Loucy (cell line): Measurements from ENCODE around the gene ZNF324B.

Experiments
- H2AFZ ChIP-seq: fragments of 200-600 bp; sonication (generic); 2 replicates; pipeline ENCODE4 v1.6.0; 2016; ENCODE audit warnings: antibody characterized with exemption, mild to moderate bottlenecking, low read length, moderate library complexity
- H3F3A ChIP-seq: fragments of 200-600 bp; 2 replicates; pipeline ENCODE4 v1.6.0; 2016; ENCODE audit warnings: antibody characterized with exemption, low read depth, mild to moderate bottlenecking
- H3K27me3 ChIP-seq: fragments of 200-600 bp; sonication (generic); 2 replicates; pipeline ENCODE4 v1.6.1; 2014; ENCODE audit warnings: low read length, mild to moderate bottlenecking; ENCODE audit not compliant: insufficient read depth, poor library complexity, severe bottlenecking
- H3K36me3 ChIP-seq: fragments of 200-600 bp; sonication (generic); 2 replicates; pipeline ENCODE4 v1.6.1; 2016; ENCODE audit warnings: low read length; ENCODE audit not compliant: insufficient read depth
- H3K4me1 ChIP-seq: fragments of 200-600 bp; sonication (generic); 2 replicates; pipeline ENCODE4 v1.5.1; 2014; ENCODE audit warnings: low read length, mild to moderate bottlenecking; ENCODE audit not compliant: insufficient read depth, poor library complexity, severe bottlenecking
- H3K4me2 ChIP-seq: fragments of 200-600 bp; sonication (generic); 2 replicates; pipeline ENCODE4 v1.6.0; 2014; ENCODE audit warnings: antibody characterized with exemption, low read length, low read depth, mild to moderate bottlenecking; ENCODE audit not compliant: poor library complexity, severe bottlenecking
- H3K4me3 ChIP-seq: fragments of 200-600 bp; sonication (generic); 2 replicates; pipeline ENCODE4 v1.5.1; 2014; ENCODE audit warnings: low read length, mild to moderate bottlenecking, mixed read lengths; ENCODE audit not compliant: poor library complexity, severe bottlenecking
- H3K79me2 ChIP-seq: fragments of 200-600 bp; sonication (generic); 2 replicates; pipeline ENCODE4 v1.6.1; 2014; ENCODE audit warnings: low read length; ENCODE audit not compliant: insufficient read depth
- H3K9ac ChIP-seq: fragments of 200-600 bp; sonication (generic); 2 replicates; pipeline ENCODE4 v1.6.0; 2014; ENCODE audit warnings: mild to moderate bottlenecking, low read depth, low read length, moderate library complexity; ENCODE audit not compliant: poor library complexity, severe bottlenecking
- H3K9me2 ChIP-seq: fragments of 200-600 bp; sonication (generic); replicated peaks from 2 replicates; pipeline ENCODE4 v1.6.1; 2016; ENCODE audit warnings: low read depth, low read length, mixed read lengths
- H3K9me3 ChIP-seq: fragments of 200-600 bp; sonication (generic); 2 replicates; pipeline ENCODE4 v1.6.1; 2014; ENCODE audit warnings: mild to moderate bottlenecking, antibody characterized with exemption, low read length, low read depth; ENCODE audit not compliant: insufficient read depth
- H4K20me1 ChIP-seq: fragments of 200-600 bp; sonication (generic); 2 replicates; pipeline ENCODE4 v1.6.0; 2014; ENCODE audit warnings: antibody characterized with exemption, low read length, mild to moderate bottlenecking; ENCODE audit not compliant: insufficient read depth, poor library complexity, severe bottlenecking
- EZH2phosphoT487 ChIP-seq: fragments of 200-600 bp; IDR thresholded peaks from 2 replicates; pipeline ENCODE4 v1.6.1; 2018; ENCODE audit warnings: antibody characterized with exemption, mild to moderate bottlenecking, moderate library complexity, borderline replicate concordance
- TF ChIP-seq, protein P1 (sequence below): fragments of 200-600 bp; sonication (generic); conservative IDR thresholded peaks from 2 replicates; pipeline ENCODE4 v1.5.1; 2014; ENCODE audit warnings: mild to moderate bottlenecking, antibody characterized with exemption, low read length

ZNF324B gene

DNA sequence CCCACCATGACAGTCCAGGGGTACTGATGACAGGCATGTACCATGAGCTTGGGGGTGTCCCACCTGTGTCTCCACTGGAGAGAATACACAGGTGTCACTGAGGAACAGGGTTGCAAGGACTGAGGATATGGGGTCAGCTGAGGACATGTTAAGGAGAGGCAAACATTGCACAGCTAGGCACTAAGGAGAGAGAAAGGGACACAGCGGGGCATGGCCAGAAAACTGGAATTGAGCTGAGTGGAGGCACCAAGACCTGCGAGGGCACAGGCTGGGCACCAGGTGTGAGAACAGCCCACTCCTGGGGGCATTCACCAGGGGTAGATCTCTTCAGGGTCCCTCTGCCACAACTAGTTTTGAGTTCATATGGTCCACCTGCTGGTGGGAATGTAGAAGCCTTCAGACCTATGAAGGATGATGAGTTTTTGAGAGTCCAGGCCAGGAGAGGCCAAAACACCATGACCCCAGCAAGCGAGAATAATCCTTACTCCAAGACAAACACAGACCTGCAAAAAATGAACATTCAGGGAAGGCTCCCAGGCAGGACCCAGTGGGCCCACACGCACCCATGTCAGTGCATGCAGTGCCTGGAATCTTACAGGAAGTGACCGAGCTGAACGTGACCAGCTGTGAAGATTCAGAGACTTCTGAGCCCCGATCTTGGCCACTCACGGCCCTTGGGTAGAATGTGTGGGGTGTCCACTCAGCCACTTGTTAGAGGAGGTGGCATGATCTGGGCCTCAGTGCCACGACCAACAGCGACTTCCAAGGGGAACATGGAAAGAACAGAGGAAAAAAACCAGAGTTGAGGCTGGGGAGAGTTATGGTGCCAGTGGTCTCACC lies 44.4 kb upstream of the ZNF324B start:
- TF ChIP-seq EZH2phosphoT487, result no peak
- TF ChIP-seq, protein P1, sequence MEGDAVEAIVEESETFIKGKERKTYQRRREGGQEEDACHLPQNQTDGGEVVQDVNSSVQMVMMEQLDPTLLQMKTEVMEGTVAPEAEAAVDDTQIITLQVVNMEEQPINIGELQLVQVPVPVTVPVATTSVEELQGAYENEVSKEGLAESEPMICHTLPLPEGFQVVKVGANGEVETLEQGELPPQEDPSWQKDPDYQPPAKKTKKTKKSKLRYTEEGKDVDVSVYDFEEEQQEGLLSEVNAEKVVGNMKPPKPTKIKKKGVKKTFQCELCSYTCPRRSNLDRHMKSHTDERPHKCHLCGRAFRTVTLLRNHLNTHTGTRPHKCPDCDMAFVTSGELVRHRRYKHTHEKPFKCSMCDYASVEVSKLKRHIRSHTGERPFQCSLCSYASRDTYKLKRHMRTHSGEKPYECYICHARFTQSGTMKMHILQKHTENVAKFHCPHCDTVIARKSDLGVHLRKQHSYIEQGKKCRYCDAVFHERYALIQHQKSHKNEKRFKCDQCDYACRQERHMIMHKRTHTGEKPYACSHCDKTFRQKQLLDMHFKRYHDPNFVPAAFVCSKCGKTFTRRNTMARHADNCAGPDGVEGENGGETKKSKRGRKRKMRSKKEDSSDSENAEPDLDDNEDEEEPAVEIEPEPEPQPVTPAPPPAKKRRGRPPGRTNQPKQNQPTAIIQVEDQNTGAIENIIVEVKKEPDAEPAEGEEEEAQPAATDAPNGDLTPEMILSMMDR, result peak; percentile 51
- Histone ChIP-seq H3K4me2 (peak overlapping the region; percentile 83), H4K20me1 (no peaks in the 10 kb centered on the region), H3K79me2 (peaks cover 18% of the 10 kb centered on the region; the same call in 1 of the 2 replicates), H3K4me3 (peak overlapping the region; percentile 86), H3K36me3 (no peaks in the 10 kb centered on the region), H2AFZ (no peak overlapping the region), H3F3A (peaks cover 6% of the 10 kb centered on the region; the same call in 1 of the 2 replicates), H3K9me2 (no peaks in the 10 kb centered on the region), H3K4me1 (peaks cover 26% of the 10 kb centered on the region), H3K27me3 (no peaks in the 10 kb centered on the region), H3K9ac (peak overlapping the region; percentile 89), H3K9me3 (no peaks in the 10 kb centered on the region)

DNA sequence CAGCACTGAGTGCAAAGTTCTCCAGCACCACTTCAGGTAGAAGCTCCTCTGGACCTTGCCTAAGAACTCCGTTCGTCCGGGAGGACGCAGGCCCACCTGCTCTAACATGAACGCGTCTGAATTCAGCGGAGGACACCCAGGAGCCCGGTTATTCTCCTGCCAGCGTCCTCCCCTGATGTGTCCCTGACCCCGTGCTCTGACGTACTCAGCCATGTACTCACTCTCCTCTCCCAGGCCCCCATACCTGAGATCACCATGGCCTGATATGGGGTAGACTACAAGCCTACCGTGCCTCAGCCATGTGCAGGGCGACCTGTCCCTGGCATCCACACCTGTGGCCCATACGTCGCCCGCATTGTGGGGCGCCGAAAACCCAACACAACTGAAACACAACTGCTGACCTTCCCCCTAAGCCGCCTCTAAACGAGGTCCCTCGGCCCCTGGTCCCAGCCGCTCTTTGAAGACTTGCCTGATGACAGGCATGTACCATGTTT lies 43.7 kb upstream of the ZNF324B start:
- Histone ChIP-seq H3K4me1 (peaks cover 22% of the 10 kb centered on the region), H2AFZ (peak overlapping the region; percentile 92), H3K36me3 (no peaks in the 10 kb centered on the region), H3K9me2 (no peaks in the 10 kb centered on the region), H3K4me3 (peak overlapping the region; percentile 86), H3K9ac (peak overlapping the region; percentile 89), H3K9me3 (no peaks in the 10 kb centered on the region), H3F3A (peaks cover 6% of the 10 kb centered on the region; the same call in 1 of the 2 replicates), H3K4me2 (peak overlapping the region; percentile 83), H3K79me2 (peaks cover 18% of the 10 kb centered on the region; the same call in 1 of the 2 replicates), H3K27me3 (no peaks in the 10 kb centered on the region), H4K20me1 (no peaks in the 10 kb centered on the region)
- TF ChIP-seq EZH2phosphoT487, result no peak
- TF ChIP-seq, protein P1, result no peak

DNA sequence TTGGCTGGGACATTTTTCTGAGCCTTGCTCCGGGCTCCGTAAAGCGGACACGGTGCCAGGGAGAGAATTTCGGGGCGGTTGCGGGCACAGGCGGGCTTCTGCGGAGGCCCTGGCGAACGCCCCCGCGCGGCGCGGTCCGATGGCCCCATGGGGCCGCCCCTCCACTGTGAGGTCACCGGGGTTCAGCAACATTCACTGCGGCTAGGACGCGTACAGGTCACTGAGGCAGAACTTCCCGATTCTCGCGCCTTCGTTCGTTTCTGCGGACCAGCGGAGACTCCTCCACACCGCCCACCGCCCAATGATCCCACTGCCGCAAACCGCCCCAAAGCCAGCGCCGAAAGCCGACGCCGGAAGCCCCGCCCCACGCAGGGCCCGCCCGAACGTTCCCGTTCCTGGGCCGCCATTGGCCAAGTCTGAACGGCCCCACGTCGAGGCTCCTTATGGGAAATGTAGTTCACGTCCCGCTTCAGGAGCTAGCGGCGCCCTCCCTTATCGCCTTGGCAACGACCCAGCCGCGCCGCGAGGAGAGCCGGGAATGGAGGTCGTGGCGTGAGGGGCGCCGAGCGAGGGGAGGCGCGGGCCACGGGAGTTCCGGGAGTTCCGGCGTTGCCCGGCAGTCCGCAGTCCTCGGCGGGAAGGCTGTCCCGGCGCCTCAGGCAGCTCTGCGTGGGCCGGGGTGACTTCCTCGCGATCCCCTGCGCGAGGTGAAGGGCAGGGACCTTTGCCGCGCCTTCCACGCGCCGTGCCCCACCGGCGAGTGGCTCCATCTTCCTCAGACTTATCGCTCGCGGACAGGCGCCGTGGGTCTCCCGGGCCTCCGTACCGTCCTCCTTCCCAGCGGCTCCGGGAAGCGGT lies 43.0 kb upstream of the ZNF324B start, which contains the start of gene ZNF584:
TSS of gene ZNF584 (plus strand) at position 498 of the 858 bp plus-strand sequence. CDS start 499 bp downstream, outside the sequence.
- no peaks in the 10 kb centered on the region for H3K36me3 ChIP-seq
- no peaks in the 10 kb centered on the region for H3K9me3 ChIP-seq
- H3K9me2 ChIP-seq, result no peaks in the 10 kb centered on the region
- H3K4me2 ChIP-seq, result peak within 1 kb of the TSS; percentile 91
- peak within 1 kb of the TSS; percentile 89 for H3K9ac ChIP-seq
- H3K4me3 ChIP-seq, result peak within 1 kb of the TSS; percentile 86
- H3F3A ChIP-seq, result no peaks in the 10 kb centered on the region
- H3K4me1 ChIP-seq, result peaks cover 22% of the 10 kb centered on the region
- peak within 1 kb of the TSS; percentile 92 for H2AFZ ChIP-seq
- no peaks in the 10 kb centered on the region for H3K27me3 ChIP-seq
- H3K79me2 ChIP-seq, result peaks cover 18% of the 10 kb centered on the region; the same call in 1 of the 2 replicates
- TF ChIP-seq, protein P1, result peak; percentile 36
- no peak for TF ChIP-seq EZH2phosphoT487
- H4K20me1 ChIP-seq, result no peaks in the 10 kb centered on the region
